Breast epithelium (tissue), 4 donors: Measurements from ENCODE around the gene TPSG1. TPM values are rescaled to one million over a fixed set of nuclear protein-coding genes. Genes with fewer than 3 reads are reported as not detected.

ENCODE experiments used
- DNase-seq, 2 donors: peaks; one replicate each; pipeline ENCODE4 v3.0.0-alpha.2; 2019; ENCODE audit warnings: low spot score in 2 of 2
- H3K27ac ChIP-seq, 2 donors: fragments of 200-600 bp; sonication (generic) in 1 of 2; one replicate each; pipeline ENCODE4 v1.5.1; 2016 to 2019; ENCODE audit warnings: mild to moderate bottlenecking in 1 of 2
- H3K27me3 ChIP-seq, 2 donors: fragments of 200-600 bp; sonication (generic) in 1 of 2; one replicate each; pipeline versions ENCODE4 v1.5.1 to v1.6.0; 2017 to 2019; ENCODE audit warnings: control low read depth in 1 of 2, mild to moderate bottlenecking in 1 of 2
- H3K36me3 ChIP-seq: fragments of 200-600 bp; one replicate; pipeline ENCODE4 v1.5.1; 2019
- H3K4me1 ChIP-seq, 2 donors: fragments of 200-600 bp; sonication (generic); one replicate each; pipeline ENCODE4 v1.5.1; 2016 to 2019; ENCODE audit warnings: control low read depth in 1 of 2
- H3K4me3 ChIP-seq, 3 donors: fragments of 200-600 bp; sonication (generic); 1 replicate in 2 of 3; 2 replicates in 1 of 3; pipeline ENCODE4 v1.5.1; 2016 to 2019; ENCODE audit warnings: mild to moderate bottlenecking in 3 of 3, moderate library complexity in 2 of 3
- H3K9me3 ChIP-seq, 2 donors: fragments of 200-600 bp; sonication (generic) in 1 of 2; one replicate each; pipeline ENCODE4 v1.5.1; 2016 to 2019; ENCODE audit warnings: control low read depth in 1 of 2
- CTCF ChIP-seq, 3 donors: fragments of 450-650 bp; IDR thresholded peaks; one replicate each; pipeline ENCODE4 v1.5.1; 2016 to 2017; ENCODE audit warnings: antibody characterized with exemption in 3 of 3, mild to moderate bottlenecking in 3 of 3, moderate library complexity in 3 of 3
- POLR2A ChIP-seq: fragments of 450-650 bp; IDR thresholded peaks from one replicate; pipeline ENCODE4 v1.6.1; 2016; ENCODE audit warnings: antibody characterized with exemption, mild to moderate bottlenecking, moderate library complexity
- POLR2AphosphoS5 ChIP-seq, 3 donors: sonication (generic); formaldehyde crosslinking; IDR thresholded peaks; one replicate each; pipeline ENCODE4 v1.6.1; 2017; ENCODE audit warnings: antibody characterized with exemption in 3 of 3
- intact Hi-C: fragments of 100-400 bp; cut with DNase I; formaldehyde crosslinking; loops from one replicate; pipeline ENCODE4 v1.15.1; 2023; ENCODE audit warnings: low total_unique reads
- total RNA-seq, 3 donors: library from RNA; depleted of rRNA; stranded (reverse); fragments of >200 nt; gene quantifications; one replicate each; pipeline ENCODE4 v1.1.0, GENCODE V29; 2016

TPSG1 gene
- total RNA-seq, 3 donors from 2014 or later = 0.73 to 1.8 TPM; not detected in 1

GRCh38 chr16:1208239-1208830 lies 16.7 kb downstream of the TPSG1 start:
- TF ChIP-seq POLR2AphosphoS5 (IDR thresholded peaks at IDR 0.05) (no peak), POLR2A (no peak), CTCF (IDR thresholded peaks at IDR 0.05) (no peak)
- H3K4me3 ChIP-seq = no peak overlapping the region
- no peaks in the 10 kb centered on the region for H3K36me3 ChIP-seq
- H3K27me3 ChIP-seq = peaks cover 0 to 87% of the 10 kb centered on the region in 2 donors
- H3K4me1 ChIP-seq = no peaks in the 10 kb centered on the region
- H3K27ac ChIP-seq = no peak overlapping the region
- H3K9me3 ChIP-seq = no peaks in the 10 kb centered on the region
- intact Hi-C loops = no loop called here
- DNase-seq = no peak

GRCh38 chr16:1206786-1207185 lies 18.3 kb downstream of the TPSG1 start:
- Histone ChIP-seq H3K27me3 (peaks cover 0 to 88% of the 10 kb centered on the region in 2 donors), H3K4me3 (no peak overlapping the region), H3K9me3 (no peaks in the 10 kb centered on the region), H3K4me1 (no peaks in the 10 kb centered on the region), H3K27ac (no peak overlapping the region), H3K36me3 (no peaks in the 10 kb centered on the region)
- DNase-seq = no peak
- intact Hi-C loops = no loop called here
- TF ChIP-seq POLR2A (no peak), POLR2AphosphoS5 (IDR thresholded peaks at IDR 0.05) (no peak), CTCF (IDR thresholded peaks at IDR 0.05) (no peak)

- TF ChIP-seq POLR2AphosphoS5 (IDR thresholded peaks at IDR 0.05) (no peak), POLR2A (no peak), CTCF (IDR thresholded peaks at IDR 0.05) (no peak)
- H3K9me3 ChIP-seq = no peaks in the 10 kb centered on the region
- H3K4me1 ChIP-seq = no peaks in the 10 kb centered on the region
- H3K27ac ChIP-seq = no peak overlapping the region
- DNase-seq = no peak
- intact Hi-C loops = no loop called here
- no peaks in the 10 kb centered on the region for H3K36me3 ChIP-seq
- H3K4me3 ChIP-seq = no peak overlapping the region
- peaks cover 0 to 84% of the 10 kb centered on the region in 2 donors for H3K27me3 ChIP-seq
Observed at GRCh38 chr16:1206326-1206725, 18.7 kb downstream of the TPSG1 start.

- Histone ChIP-seq H3K4me1 (no peaks in the 10 kb centered on the region), H3K36me3 (no peaks in the 10 kb centered on the region), H3K4me3 (no peak overlapping the region), H3K9me3 (no peaks in the 10 kb centered on the region), H3K27ac (no peak overlapping the region), H3K27me3 (peaks cover 0 to 71% of the 10 kb centered on the region in 2 donors)
- intact Hi-C loops = no loop called here
- TF ChIP-seq CTCF (IDR thresholded peaks at IDR 0.05) = no peak
- TF ChIP-seq POLR2AphosphoS5 (IDR thresholded peaks at IDR 0.05) = no peak
- no peak for TF ChIP-seq POLR2A
- no peak for DNase-seq
Observed at GRCh38 chr16:1204933-1205332, 20.1 kb downstream of the TPSG1 start.

GRCh38 chr16:1202274-1202673 lies 22.8 kb downstream of the TPSG1 start:
- Histone ChIP-seq H3K27me3 (peaks cover 0 to 57% of the 10 kb centered on the region in 2 donors), H3K4me1 (no peaks in the 10 kb centered on the region), H3K36me3 (no peaks in the 10 kb centered on the region), H3K27ac (no peak overlapping the region), H3K4me3 (no peak overlapping the region), H3K9me3 (peaks cover 0 to 5% of the 10 kb centered on the region in 2 donors)
- DNase-seq = no peak
- no peak for TF ChIP-seq POLR2A
- TF ChIP-seq POLR2AphosphoS5 (IDR thresholded peaks at IDR 0.05) = no peak
- TF ChIP-seq CTCF (IDR thresholded peaks at IDR 0.05) = no peak
- intact Hi-C loops = no loop called here
